GM21717 (cell line): ENCODE data around the gene CRHR2.
"Not testable (repeated sequence)": the region's sequence is repeated elsewhere in the genome, so short reads cannot be mapped to it uniquely, and the experiment has no call there.

ENCODE experiments used
- ATAC-seq: cut with Tn5 transposase; IDR thresholded peaks from one replicate; pipeline ENCODE4 v1.9.1; 2021; ENCODE audit warnings: mild to moderate bottlenecking, moderate library complexity; ENCODE audit not compliant: unreplicated experiment

Gene CRHR2

DNA sequence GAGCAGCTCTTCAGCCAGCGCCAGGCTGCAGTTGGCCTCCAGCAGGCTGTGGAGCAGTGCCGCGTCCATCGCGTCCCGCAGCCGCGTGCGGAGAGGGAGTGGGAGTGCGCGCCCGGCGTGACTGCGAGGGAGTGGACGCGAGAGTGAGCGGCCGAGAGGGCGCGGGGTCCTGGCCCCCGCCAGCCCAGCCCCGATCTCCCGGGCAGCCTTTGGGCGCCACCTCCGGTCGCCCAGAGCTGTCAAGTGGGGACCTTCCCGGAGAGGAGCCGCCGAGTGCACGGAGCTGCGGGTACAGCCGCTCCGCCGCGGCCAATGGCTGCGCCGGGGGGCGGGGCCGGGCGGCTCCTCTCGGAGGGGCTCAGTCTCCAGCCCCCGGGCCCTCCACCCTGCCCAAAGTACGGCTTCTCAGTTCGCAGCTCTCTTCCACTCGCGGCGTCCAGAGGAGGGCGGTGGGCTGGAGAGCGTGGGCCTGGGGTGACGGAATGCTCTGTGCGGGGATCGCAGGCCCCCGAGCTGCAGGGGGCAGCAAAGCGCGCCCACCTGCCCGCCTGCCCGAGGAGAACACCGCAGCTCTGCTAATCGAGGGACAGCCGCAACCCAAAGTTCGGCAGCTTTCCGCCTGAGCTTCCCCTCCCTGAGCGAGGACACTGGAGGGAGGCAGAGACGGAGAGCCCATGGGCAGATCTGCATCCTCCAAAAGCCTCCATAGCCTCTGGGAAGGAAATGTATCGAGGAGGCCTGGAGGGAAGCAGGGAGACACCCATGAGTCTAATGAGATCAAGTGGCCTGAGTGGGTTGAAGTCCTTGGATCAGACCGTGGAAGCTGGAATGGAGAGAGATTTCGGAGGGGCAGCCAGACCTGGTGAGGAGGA, at the start of gene CRHR2:
Gene CRHR2, minus strand, starts transcription at position 245 of the 872 bp plus-strand sequence. Its CDS starts 176 bp downstream, at position 69.
- no peak for ATAC-seq

DNA sequence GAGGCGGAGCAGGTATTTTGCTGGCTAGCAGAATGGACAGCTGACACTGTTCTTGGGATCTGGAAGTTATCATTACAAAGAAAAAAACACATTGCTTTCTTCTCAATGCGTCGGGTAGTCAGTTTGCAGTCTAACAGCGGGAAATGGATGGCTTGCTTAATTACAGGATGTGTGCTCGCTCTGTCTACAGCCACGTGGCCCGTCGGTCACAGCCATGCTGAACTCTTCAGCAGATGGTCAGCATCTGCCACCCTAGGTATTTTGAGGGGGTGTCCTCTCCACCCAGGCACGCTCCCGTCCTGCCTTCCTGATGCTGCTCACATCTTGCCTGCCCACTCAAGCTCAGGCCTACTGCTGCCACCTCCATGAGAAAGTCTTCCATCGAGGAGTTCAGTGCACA, 49.3 kb upstream of the CRHR2 start:
- ATAC-seq: no peak

DNA sequence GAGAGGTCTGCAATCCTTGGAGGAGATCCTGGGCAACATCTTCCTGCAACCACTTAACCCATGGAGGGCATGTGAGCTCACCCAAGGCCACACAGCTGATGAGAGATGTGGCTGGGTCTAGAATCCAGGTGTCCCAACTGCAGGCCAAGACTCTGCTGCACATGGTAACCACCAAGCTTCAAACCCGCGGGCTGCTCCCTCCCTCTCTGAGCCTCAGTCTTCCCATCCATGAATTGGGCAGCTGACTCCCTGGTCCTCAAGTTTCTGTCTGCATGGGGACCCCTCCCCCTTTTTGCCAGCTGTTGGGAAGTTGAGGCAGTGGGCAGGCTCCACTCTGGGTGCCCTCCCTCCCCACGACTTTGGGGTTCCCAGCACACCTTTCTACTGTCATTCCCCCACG, 48.7 kb upstream of the CRHR2 start:
- no peak for ATAC-seq

DNA sequence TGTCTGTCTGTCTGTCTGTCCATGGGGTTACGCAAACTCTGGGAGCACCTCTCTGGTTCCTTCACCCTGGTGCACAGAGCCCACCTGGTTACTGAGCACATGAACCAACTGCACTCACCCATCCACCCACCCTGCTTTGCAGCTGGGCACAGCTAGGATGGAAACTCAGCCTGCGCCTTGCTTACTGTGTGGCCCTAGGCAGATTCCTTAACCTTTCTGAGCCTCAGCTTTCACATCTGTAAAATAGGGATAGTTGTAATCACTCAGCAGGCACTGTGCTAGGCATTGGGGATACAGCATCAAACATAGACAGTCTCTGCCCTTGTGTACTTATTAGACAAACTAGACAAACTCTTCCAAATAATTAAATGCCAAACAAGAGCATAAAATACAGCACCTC, 47.8 kb upstream of the CRHR2 start:
- ATAC-seq: no peak

DNA sequence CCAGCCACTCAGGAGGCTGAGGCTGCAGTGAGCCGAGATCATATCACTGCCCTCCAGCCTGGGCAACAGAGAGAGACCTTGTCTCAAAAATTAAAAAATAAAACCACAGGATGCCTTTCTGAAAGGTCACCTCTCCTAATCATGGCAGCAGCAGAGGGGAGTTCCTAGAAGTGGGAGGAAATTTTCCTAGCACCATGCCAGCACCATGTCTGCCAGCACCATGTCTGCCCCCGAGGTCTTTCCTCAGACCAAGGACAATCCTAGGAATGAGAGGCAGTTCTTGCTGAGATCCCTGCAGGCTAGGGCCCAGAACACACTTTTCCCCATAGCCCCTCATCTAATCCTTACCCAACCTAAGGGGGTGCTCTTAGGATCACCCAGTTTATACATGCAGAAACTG, 47.4 kb upstream of the CRHR2 start:
- no peak for ATAC-seq

DNA sequence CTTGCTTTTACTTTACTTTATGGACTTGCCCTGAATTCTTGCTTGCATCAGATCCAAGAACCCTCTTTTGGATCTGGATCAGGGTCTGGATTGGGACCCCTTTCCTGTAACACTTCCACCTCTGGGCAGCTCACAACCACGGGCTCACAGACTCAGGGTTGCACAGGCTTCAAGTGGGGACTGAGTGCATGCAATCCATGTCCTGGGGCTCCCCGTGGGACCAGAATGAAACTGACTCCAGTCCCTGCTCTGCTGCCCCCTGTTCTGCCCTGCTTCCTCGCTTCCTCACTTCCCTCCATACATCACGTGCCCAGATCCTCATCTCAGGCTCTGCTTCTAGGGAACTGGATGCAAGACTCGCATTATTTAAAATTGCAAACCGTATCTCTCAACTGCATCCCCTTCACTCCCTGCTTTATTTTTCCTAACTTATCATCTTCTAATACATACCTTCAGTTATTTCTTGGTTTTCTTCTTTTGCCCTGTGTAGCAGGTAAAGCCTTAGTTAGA, 46.4 kb upstream of the CRHR2 start:
- no peak for ATAC-seq

DNA sequence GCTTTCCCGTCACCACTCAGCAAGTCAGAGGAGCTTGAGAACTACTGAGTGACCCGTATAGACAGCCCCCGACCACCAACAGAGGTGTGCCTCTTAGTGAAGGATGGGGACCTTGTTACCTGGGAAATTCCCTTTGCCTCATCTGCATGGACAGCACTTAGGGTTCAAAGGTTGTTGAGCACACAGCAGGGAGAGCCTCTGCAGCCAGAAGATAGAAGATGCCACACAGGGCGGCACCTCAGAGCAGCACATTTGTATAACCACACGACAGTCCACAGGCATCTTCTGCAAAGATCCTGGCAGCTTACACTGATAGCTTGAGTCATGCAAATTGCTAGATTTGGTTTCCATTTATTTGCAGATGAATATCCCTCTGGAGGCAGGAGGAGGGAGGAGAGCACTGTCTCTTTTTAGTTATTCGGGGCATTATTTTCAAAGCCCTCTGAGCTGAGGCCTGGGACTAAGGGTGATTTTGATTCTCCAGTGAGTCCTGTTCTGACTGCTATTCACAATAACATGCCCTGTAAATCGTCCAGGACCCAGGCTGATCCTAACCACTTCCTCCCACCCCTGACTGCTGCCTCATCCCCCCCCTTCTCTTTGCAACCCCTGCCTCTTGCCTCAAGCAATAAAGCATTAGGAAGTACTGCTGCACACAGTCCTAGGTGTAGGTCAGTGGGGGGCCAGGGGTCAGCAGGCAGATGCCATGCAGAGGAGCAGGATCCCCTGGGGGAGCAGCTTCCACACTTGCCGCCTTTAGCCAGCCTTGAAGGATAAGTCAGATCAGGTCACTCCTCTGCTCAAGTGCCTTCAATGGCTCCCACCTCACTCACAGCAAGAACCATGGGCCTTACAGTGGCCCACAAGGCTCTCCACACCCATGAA, 45.0 kb upstream of the CRHR2 start:
- no peak for ATAC-seq

DNA sequence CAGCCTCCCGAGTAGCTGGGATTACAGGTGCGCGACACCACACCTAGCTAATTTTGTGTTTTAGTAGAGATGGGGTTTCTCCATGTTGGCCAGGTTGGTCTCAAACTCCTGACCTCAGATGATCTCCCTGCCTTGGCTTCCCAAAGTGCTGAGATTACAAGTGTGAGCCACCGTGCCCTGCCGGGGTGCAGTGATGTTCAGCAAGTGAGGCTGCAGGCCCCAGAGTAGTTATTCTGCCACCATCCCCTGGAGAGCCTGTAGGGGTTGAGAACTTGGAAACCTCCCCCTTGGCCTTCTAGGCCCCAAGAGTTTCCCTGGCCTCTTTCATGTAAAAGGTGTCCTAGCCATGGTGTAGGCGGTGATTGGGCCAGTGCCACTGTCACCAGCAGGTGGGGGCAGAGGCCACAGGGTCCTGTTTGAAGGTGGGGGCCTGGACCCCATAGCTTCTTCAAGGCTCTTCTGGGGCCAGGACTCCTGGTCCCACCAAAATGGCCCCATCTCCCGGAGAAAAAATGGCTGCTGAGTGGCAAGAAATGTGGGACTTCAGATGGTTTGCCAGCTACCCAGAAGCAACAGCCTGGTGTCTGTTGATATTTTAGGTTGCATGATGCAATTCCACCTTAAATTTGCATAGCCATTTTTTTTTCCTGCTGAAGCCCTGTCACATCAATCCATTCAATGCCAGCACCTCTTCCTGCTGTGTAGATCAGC, 44.2 kb upstream of the CRHR2 start:
- no peak for ATAC-seq

DNA sequence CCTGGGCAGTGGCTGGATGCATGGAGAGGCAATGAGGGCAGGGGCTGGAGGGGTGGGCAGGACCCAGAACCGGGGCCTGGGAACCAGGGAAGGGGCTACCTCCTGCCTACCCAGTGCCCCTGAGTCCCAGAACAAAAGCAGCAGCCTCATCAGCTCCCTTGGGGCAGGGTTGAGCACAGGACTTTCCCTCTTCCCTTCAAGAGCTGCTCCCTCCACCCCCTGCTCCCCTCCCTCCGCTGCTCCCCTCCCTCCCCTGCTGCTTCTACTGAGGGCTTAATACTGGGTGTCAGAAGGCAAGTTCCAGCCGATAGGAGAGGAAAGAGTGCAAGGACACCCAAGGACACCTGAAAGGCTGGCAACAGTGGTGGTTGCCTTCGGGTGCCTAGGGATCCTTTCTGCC, 41.5 kb upstream of the CRHR2 start:
- ATAC-seq: no peak

DNA sequence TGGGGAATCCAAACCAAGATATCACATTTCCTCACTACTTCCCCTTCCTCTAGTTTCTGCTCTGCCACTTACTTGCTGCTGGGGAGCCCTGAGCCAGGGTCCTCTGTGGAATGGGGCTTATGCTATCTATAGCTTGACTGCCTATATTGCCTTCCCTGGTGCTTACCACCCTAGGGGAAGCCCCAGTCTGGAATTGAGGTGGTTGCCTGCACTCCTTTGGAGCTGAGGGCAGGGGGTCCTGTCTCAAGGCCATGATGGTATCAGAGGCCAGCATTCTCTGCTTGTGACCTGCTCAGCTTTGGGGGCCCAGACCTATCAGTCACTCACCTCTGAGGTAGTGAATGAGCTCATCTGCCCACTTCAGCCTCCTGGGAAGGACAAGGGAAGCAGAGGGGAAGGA, 40.4 kb upstream of the CRHR2 start:
- ATAC-seq: no peak

DNA sequence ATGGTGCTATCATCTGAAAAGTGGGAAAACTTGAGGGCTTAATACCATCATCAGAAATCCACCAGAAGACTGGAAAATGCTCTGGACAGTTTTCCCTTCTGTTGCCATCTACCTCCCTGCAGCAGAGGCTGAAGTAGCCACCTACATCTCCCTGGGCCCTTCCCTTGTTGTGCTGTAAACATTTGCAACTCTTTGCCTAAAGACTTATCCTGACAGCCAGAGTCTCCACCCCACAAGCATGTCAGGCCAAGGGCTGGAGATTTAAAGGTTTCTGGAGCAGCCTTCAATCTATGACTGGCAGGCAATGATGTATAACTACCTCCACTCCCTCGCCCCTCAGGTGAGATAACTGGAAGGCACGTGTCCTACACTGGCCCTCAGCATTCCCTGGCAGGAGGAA, 39.9 kb upstream of the CRHR2 start:
- ATAC-seq: no peak

DNA sequence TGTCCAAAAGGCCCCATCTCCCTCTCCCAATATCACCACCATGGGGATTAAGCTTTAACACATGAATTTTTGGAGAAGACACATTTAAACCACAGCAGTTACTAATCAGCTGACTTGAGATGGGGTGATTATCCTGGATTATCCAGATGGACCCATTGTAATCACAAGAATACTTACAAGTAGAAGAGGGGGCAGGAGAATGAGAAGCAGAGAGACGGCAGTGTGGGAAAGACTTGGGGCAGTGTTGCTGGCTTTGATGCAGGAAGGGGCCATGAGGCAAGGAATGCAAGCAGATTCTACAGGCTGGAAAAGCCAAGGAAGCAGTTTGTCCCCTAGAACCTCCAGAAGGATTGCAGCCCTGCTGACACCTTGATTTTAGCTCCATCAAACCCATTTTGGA, 39.0 kb upstream of the CRHR2 start:
- no peak for ATAC-seq

DNA sequence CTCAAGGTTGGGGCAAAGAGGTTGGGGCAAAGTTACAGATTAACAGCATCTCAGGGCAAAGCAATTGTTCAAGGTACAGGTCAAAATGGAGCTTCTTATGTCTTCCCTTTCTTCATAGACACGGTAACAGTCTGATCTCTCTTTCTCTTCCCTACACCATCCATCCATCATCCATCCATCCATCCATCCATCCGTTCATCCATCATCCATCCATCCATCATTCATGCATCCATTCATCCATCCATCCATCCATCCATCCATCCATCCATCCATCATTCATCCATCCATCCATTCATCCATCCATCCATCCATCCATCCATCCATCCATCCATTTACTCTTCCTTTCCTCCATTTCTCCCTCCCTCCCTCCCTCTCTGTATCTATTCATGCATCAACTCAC, 37.2 kb upstream of the CRHR2 start:
- ATAC-seq: not testable (repeated sequence)

DNA sequence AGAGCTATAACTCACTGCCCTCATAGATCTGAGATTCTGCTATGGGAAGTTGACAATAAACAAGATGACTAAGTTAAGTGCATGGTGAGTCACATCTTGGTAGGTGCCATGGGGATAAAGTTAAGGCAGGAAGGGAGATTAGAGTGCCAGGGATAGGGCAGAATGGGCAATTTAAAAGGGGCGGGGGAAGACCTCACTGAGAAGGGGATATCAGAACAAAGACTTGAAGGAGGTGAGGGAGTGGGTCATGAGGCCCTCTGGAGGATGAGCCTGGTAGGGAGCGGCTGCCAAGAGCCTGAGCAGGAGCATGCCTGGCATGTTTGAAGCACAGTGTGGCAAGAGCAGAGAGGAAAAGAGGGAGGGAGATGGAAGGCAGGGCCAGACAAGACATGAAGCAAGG, 34.9 kb upstream of the CRHR2 start:
- ATAC-seq: no peak

DNA sequence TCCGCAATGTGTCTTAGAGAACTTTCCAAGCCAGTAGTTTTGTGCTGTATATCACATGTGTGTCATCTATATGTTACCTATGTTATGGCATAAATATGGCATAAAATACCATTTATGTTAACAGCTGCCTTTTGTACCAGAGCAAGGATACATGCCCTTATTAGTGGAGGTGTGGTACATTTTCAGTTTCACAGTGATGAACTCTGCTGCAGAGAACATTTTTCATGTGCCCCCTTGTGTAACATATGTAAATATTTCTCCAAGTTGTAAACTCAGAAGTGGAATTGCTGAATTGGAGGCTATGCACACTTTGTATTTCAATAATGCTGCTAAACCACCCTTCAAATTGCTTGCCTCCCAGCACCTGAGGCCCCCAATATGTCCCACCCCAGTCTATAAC, 31.9 kb upstream of the CRHR2 start:
- no peak for ATAC-seq

DNA sequence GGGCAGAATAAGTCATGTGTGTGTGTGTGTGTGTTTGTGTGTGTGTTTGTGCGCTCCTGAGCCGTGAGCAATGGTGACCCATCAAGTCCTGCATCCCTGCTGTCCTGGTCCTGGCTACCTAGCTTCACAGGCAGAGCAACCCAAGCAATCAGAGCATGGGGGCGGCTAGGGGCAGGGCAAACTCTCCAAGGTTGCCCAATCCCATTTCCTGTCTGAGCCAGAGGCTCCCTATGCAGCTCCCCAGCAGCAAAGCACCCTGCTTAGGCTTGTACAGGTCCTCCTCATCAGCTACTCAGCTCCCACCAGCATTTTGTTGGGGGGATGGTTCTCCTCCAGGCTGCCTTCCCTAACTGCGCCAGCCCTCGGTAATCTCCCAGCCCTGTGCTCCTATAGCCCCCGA, 31.1 kb upstream of the CRHR2 start:
- no peak for ATAC-seq

DNA sequence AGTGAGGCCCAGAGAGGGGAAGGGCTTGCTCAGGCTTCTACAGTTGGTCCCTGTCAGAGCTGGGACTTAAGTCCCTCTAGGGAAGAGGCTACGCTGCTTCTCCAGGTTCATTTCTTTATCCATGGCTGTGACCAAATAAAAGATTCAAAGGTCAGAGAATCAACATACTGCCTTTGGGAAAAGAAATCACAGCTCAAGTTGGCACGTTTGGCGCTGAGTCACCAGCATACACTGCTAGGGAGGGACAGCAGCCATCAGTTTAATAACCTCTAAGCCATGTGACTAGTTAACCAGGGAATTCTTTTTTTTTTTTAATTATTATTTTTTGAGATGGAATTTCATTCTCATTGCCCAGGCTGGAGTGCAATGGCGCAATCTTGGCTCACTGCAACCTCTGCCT, 28.4 kb upstream of the CRHR2 start:
- no peak for ATAC-seq

DNA sequence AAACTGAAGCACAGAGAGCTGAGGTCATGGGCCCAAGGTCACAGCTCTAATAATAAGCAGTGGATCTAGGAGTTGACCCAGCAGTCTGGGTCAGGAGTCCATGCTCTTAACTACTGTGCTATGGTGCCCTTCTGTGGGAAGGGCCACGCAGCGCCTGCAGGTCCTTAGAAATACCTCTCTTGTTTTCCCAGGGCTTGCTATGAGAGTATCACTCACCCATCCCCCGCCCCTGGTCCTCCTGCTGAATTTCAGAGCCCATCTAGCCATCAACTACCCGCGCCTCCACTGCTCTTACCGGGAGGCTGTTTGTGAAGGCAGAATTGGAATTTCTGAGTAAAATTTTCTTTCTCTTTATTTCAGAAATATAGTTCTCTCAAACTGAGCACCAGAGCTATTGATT, 27.3 kb upstream of the CRHR2 start:
- no peak for ATAC-seq

DNA sequence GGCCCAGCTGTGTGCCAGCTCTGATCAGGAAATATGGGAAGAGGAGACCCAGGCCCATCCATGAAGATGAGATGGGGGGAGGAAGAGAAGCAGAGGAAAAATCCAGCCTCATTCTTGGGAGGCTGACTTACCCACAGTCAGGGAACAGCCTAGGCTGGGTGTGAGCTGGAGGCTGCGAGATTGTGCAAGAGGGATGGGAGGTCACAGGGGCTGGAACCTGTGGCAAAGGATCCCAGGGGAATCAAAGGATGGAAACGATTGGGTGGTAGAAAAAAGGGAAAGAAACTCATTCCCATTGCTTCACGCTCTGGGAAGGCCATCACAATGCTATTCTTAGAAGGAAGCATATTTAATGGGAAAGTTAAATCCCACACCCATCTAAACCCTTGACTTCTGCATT, 26.7 kb upstream of the CRHR2 start:
- no peak for ATAC-seq

DNA sequence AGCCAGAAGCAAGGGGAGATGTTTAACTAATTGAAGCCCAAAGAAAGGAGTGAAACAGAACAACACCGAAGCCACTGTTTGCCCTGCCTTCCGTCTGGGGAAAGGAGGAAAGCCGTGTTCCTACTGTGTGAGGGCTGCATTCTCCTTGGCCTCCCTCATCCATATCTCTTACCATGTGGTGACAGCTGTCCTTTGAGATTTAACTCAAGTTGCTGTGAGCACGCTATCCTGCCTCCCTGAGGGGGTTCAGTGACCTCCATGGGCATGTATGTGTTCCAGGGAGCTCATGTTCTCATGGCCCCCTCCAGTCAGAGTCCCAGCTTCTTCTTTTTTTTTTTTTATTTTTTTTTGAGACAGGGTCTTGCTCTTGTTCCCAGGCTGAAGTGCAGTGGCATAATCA, 26.2 kb upstream of the CRHR2 start:
- ATAC-seq: no peak
